ENCODE results near the gene PPP1R12B. TPM values are rescaled to one million over a fixed set of nuclear protein-coding genes. Genes with fewer than 3 reads are reported as not detected.
"Not testable (repeated sequence)": the region's sequence is repeated elsewhere in the genome, so short reads cannot be mapped to it uniquely, and the experiment has no call there.

PPP1R12B gene
- total RNA-seq, 1 donor from 2014 or later, result 21.8 TPM

GRCh38 chr1:202630541-202630940 is 282.0 kb downstream of the PPP1R12B start:
- H3K36me3 ChIP-seq, result no peaks in the 10 kb centered on the region
- Mint-ChIP-seq H3K9me3 (no peaks in the 10 kb centered on the region), H3K4me1 (peaks cover 3% of the 10 kb centered on the region), H3K4me3 (no peak overlapping the region), H3K36me3 (no peaks in the 10 kb centered on the region), H3K27me3 (ENCODE audit: insufficient read depth, low read depth) (peaks cover 11% of the 10 kb centered on the region), H3K27ac (no peak overlapping the region)
- TF ChIP-seq EZH2 (IDR thresholded peaks at IDR 0.05) (no peak), CTCF (IDR thresholded peaks at IDR 0.05) (no peak)
- no peaks in the 10 kb centered on the region for H3K27me3 ChIP-seq
- H3K9ac ChIP-seq, result no peak overlapping the region
- no peaks in the 10 kb centered on the region for H3F3A ChIP-seq (ENCODE audit: low read depth)
- H4K20me1 ChIP-seq (ENCODE audit: low read depth), result no peaks in the 10 kb centered on the region
- H2AFZ ChIP-seq (replicated peaks), result no peak overlapping the region
- no peak overlapping the region for H3K27ac ChIP-seq
- DNase-seq (ENCODE audit: low spot score), result no peak
- no peaks in the 10 kb centered on the region for H3K79me2 ChIP-seq (ENCODE audit: low read depth)
- H3K9me3 ChIP-seq (ENCODE audit: low read depth), result no peaks in the 10 kb centered on the region
- no peak overlapping the region for H3K4me3 ChIP-seq
- H3K4me1 ChIP-seq, result no peaks in the 10 kb centered on the region
- no peak overlapping the region for H3K4me2 ChIP-seq

GRCh38 chr1:202631076-202631923 is 282.8 kb downstream of the PPP1R12B start:
- Mint-ChIP-seq H3K27ac (peak overlapping the region; percentile 33), H3K4me1 (peaks cover 6% of the 10 kb centered on the region), H3K4me3 (no peak overlapping the region), H3K36me3 (no peaks in the 10 kb centered on the region), H3K9me3 (no peaks in the 10 kb centered on the region), H3K27me3 (ENCODE audit: insufficient read depth, low read depth) (peaks cover 12% of the 10 kb centered on the region)
- H3K27ac ChIP-seq, result no peak overlapping the region
- no peak overlapping the region for H3K9ac ChIP-seq
- no peaks in the 10 kb centered on the region for H3K4me1 ChIP-seq
- no peak overlapping the region for H3K4me2 ChIP-seq
- no peaks in the 10 kb centered on the region for H3K79me2 ChIP-seq (ENCODE audit: low read depth)
- H3K9me3 ChIP-seq (ENCODE audit: low read depth), result no peaks in the 10 kb centered on the region
- TF ChIP-seq CTCF (IDR thresholded peaks at IDR 0.05), result no peak
- TF ChIP-seq EZH2phosphoT487 (IDR thresholded peaks at IDR 0.05), result no peak
- no peak for TF ChIP-seq EZH2 (IDR thresholded peaks at IDR 0.05)
- H3F3A ChIP-seq (ENCODE audit: low read depth), result no peaks in the 10 kb centered on the region
- no peak overlapping the region for H2AFZ ChIP-seq (replicated peaks)
- H4K20me1 ChIP-seq (ENCODE audit: low read depth), result no peaks in the 10 kb centered on the region
- H3K4me3 ChIP-seq, result no peak overlapping the region
- no peaks in the 10 kb centered on the region for H3K36me3 ChIP-seq
- DNase-seq (ENCODE audit: low spot score), result no peak
- no peaks in the 10 kb centered on the region for H3K27me3 ChIP-seq

GRCh38 chr1:202632241-202632640 is 283.7 kb downstream of the PPP1R12B start:
- Histone ChIP-seq H3K4me3 (no peak overlapping the region), H3K9ac (no peak overlapping the region), H3K27me3 (no peaks in the 10 kb centered on the region), H3K4me1 (peaks cover 2% of the 10 kb centered on the region), H3K36me3 (no peaks in the 10 kb centered on the region), H3F3A (ENCODE audit: low read depth) (no peaks in the 10 kb centered on the region), H3K27ac (no peak overlapping the region), H3K9me3 (ENCODE audit: low read depth) (no peaks in the 10 kb centered on the region), H3K4me2 (no peak overlapping the region), H3K79me2 (ENCODE audit: low read depth) (no peaks in the 10 kb centered on the region), H2AFZ (replicated peaks) (no peak overlapping the region), H4K20me1 (ENCODE audit: low read depth) (no peaks in the 10 kb centered on the region)
- Mint-ChIP-seq H3K4me1 (peaks cover 10% of the 10 kb centered on the region), H3K27me3 (ENCODE audit: insufficient read depth, low read depth) (peaks cover 9% of the 10 kb centered on the region), H3K27ac (no peak overlapping the region), H3K36me3 (no peaks in the 10 kb centered on the region), H3K4me3 (no peak overlapping the region), H3K9me3 (no peaks in the 10 kb centered on the region)
- no peak for DNase-seq (ENCODE audit: low spot score)
- TF ChIP-seq EZH2phosphoT487 (IDR thresholded peaks at IDR 0.05) (no peak), CTCF (IDR thresholded peaks at IDR 0.05) (no peak), EZH2 (IDR thresholded peaks at IDR 0.05) (no peak)

GRCh38 chr1:202636171-202636570 is 287.7 kb downstream of the PPP1R12B start:
- H3K9me3 ChIP-seq (ENCODE audit: low read depth); H3K36me3 ChIP-seq; H3K4me3 ChIP-seq; H3K27ac ChIP-seq; H3K4me2 ChIP-seq; H3K27ac Mint-ChIP-seq; H2AFZ ChIP-seq (replicated peaks); H3K4me3 Mint-ChIP-seq; H3K9ac ChIP-seq; DNase-seq (ENCODE audit: low spot score); H3K9me3 Mint-ChIP-seq; H3K36me3 Mint-ChIP-seq; H3K79me2 ChIP-seq (ENCODE audit: low read depth): not testable (repeated sequence)
- Mint-ChIP-seq H3K4me1 (peaks cover 45% of the 10 kb centered on the region), H3K27me3 (ENCODE audit: insufficient read depth, low read depth) (peaks cover 16% of the 10 kb centered on the region)
- H3F3A ChIP-seq (ENCODE audit: low read depth), result peaks cover 24% of the 10 kb centered on the region
- peaks cover 23% of the 10 kb centered on the region for H4K20me1 ChIP-seq (ENCODE audit: low read depth)
- peaks cover 29% of the 10 kb centered on the region for H3K4me1 ChIP-seq
- peaks cover 11% of the 10 kb centered on the region for H3K27me3 ChIP-seq

GRCh38 chr1:202637321-202638018 is 289.0 kb downstream of the PPP1R12B start:
- peaks cover 32% of the 10 kb centered on the region for H3K4me1 ChIP-seq
- DNase-seq (ENCODE audit: low spot score); H3K4me3 Mint-ChIP-seq; H3K9me3 Mint-ChIP-seq; H3K9me3 ChIP-seq (ENCODE audit: low read depth); H3K79me2 ChIP-seq (ENCODE audit: low read depth); H2AFZ ChIP-seq (replicated peaks); H3K27ac ChIP-seq; H3K36me3 ChIP-seq; H3K36me3 Mint-ChIP-seq; H3K4me3 ChIP-seq; H3K9ac ChIP-seq: not testable (repeated sequence)
- peaks cover 23% of the 10 kb centered on the region for H3K27me3 Mint-ChIP-seq (ENCODE audit: insufficient read depth, low read depth)
- peaks cover 24% of the 10 kb centered on the region for H3K27me3 ChIP-seq
- peak overlapping the region; percentile 10 for H3K4me2 ChIP-seq
- peaks cover 53% of the 10 kb centered on the region for H3K4me1 Mint-ChIP-seq
- peaks cover 23% of the 10 kb centered on the region for H4K20me1 ChIP-seq (ENCODE audit: low read depth)
- peaks cover 24% of the 10 kb centered on the region for H3F3A ChIP-seq (ENCODE audit: low read depth)
- peak overlapping the region; percentile 70 for H3K27ac Mint-ChIP-seq

Measured in neural progenitor cell (in vitro differentiated cells).